Uterus (tissue), 2 donors: Measurements from ENCODE around the gene NRG4.
"Not testable (repeated sequence)": the region's sequence is repeated elsewhere in the genome, so short reads cannot be mapped to it uniquely, and the experiment has no call there.

ENCODE experiments used
- POLR2A ChIP-seq, 2 donors: fragments of 450-650 bp; IDR thresholded peaks; one replicate each; pipeline ENCODE4 v1.6.1; 2016; ENCODE audit warnings: antibody characterized with exemption in 2 of 2, mild to moderate bottlenecking in 1 of 2, moderate library complexity in 1 of 2
- TF ChIP-seq, protein P1 (sequence below), 4 experiments: fragments of 200-600 bp in 2 of 4; fragments of 450-650 bp in 2 of 4; sonication (generic) in 2 of 4; IDR thresholded peaks; one replicate each; pipeline ENCODE4 v1.5.1; 2016 to 2019; ENCODE audit warnings: antibody characterized with exemption in 4 of 4, mild to moderate bottlenecking in 2 of 4, moderate library complexity in 1 of 4

DNA sequence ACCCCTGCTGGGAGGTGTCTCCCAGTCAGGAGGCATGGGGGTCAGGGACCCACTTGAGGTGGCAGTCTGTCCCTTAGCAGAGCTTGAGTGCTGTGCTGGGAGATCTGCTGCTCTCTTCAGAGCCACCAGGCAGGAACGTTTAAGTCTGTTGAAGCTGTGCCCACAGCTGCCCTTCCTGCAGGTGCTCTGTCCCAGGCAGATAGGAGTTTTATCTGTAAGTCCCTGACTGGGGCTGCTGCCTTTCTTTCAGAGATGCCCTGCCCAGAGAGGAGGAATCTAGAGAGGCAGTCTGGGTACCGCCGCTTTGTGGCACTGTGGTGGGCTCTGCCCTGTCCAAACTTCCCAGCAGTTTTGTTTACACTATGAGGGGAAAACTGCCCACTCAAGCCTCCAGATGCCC lies 35.5 kb downstream of the NRG4 start:
- not testable (repeated sequence) for TF ChIP-seq POLR2A (IDR thresholded peaks at IDR 0.05)
- TF ChIP-seq, protein P1, sequence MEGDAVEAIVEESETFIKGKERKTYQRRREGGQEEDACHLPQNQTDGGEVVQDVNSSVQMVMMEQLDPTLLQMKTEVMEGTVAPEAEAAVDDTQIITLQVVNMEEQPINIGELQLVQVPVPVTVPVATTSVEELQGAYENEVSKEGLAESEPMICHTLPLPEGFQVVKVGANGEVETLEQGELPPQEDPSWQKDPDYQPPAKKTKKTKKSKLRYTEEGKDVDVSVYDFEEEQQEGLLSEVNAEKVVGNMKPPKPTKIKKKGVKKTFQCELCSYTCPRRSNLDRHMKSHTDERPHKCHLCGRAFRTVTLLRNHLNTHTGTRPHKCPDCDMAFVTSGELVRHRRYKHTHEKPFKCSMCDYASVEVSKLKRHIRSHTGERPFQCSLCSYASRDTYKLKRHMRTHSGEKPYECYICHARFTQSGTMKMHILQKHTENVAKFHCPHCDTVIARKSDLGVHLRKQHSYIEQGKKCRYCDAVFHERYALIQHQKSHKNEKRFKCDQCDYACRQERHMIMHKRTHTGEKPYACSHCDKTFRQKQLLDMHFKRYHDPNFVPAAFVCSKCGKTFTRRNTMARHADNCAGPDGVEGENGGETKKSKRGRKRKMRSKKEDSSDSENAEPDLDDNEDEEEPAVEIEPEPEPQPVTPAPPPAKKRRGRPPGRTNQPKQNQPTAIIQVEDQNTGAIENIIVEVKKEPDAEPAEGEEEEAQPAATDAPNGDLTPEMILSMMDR (IDR thresholded peaks at IDR 0.05): not testable (repeated sequence)
